ENCODE data around the gene HIF1A. TPM values are rescaled to one million over a fixed set of nuclear protein-coding genes. Genes with fewer than 3 reads are reported as not detected.
A peak's percentile ranks its signal among the peaks of the same experiment; 100 is the strongest.

Gene HIF1A
- total RNA-seq, 1 experiment from 2014 or later: 135 TPM

- Histone ChIP-seq H3K9me3 (ENCODE audit: low read depth, low read length, poor library complexity, severe bottlenecking) (no peaks in the 10 kb centered on the region), H3K36me3 (ENCODE audit: insufficient read depth, low read length, poor library complexity, severe bottlenecking) (peaks cover 85% of the 10 kb centered on the region), H3K27me3 (replicated peaks; ENCODE audit: insufficient read depth, low read depth, low read length, poor library complexity) (no peaks in the 10 kb centered on the region), H3K27ac (ENCODE audit: low read depth, low read length, poor library complexity, severe bottlenecking) (no peak overlapping the region), H3K4me3 (ENCODE audit: low read depth, low read length, poor library complexity, severe bottlenecking) (no peak overlapping the region), H3K4me1 (ENCODE audit: insufficient read depth, low read length, poor library complexity, severe bottlenecking) (no peaks in the 10 kb centered on the region)
- intact Hi-C loops (cut with micrococcal nuclease; ENCODE audit: unreplicated experiment): loop anchor here (2.0 kb wide), 1 partner anchor 256 kb away; no protein-coding TSS in a partner anchor
- no TSS peak for BruUV-seq (replicated peaks)
- CTCF ChIA-PET: no interaction called here
- POLR2A ChIA-PET (ENCODE audit: low non-redundant PET): interaction anchor here (0.7 kb wide), 1 partner anchor 116 kb away, joined by 4 read pairs; no protein-coding TSS in a partner anchor
- DNase-seq (ENCODE audit: low spot score): no peak
- TF ChIP-seq CTCF (conservative IDR thresholded peaks at IDR 0.05; ENCODE audit: low read depth, low read length) (peak; percentile 58; the same call in 1 of the 2 replicates), EZH2 (IDR thresholded peaks at IDR 0.05; ENCODE audit: borderline replicate concordance, low read depth, low read length, poor library complexity, severe bottlenecking) (no peak)
Observed at GRCh38 chr14:61730756-61731373, 35.6 kb downstream of the HIF1A start.

- Histone ChIP-seq H3K9me3 (ENCODE audit: low read depth, low read length, poor library complexity, severe bottlenecking) (no peaks in the 10 kb centered on the region), H3K27ac (ENCODE audit: low read depth, low read length, poor library complexity, severe bottlenecking) (no peak overlapping the region), H3K4me1 (ENCODE audit: insufficient read depth, low read length, poor library complexity, severe bottlenecking) (no peaks in the 10 kb centered on the region), H3K36me3 (ENCODE audit: insufficient read depth, low read length, poor library complexity, severe bottlenecking) (peaks cover 89% of the 10 kb centered on the region), H3K4me3 (ENCODE audit: low read depth, low read length, poor library complexity, severe bottlenecking) (no peak overlapping the region), H3K27me3 (replicated peaks; ENCODE audit: insufficient read depth, low read depth, low read length, poor library complexity) (no peaks in the 10 kb centered on the region)
- no peak for DNase-seq (ENCODE audit: low spot score)
- intact Hi-C loops (cut with micrococcal nuclease; ENCODE audit: unreplicated experiment): no loop called here
- TF ChIP-seq EZH2 (IDR thresholded peaks at IDR 0.05; ENCODE audit: borderline replicate concordance, low read depth, low read length, poor library complexity, severe bottlenecking) (no peak), CTCF (conservative IDR thresholded peaks at IDR 0.05; ENCODE audit: low read depth, low read length) (no peak)
- no TSS peak for BruUV-seq (replicated peaks)
- ChIA-PET POLR2A (ENCODE audit: low non-redundant PET) (no interaction called here), CTCF (no interaction called here)
Observed at GRCh38 chr14:61733972-61734371, 38.7 kb downstream of the HIF1A start.

- ChIA-PET CTCF (no interaction called here), POLR2A (ENCODE audit: low non-redundant PET) (no interaction called here)
- intact Hi-C loops (cut with micrococcal nuclease; ENCODE audit: unreplicated experiment): no loop called here
- Histone ChIP-seq H3K36me3 (ENCODE audit: insufficient read depth, low read length, poor library complexity, severe bottlenecking) (peaks cover 95% of the 10 kb centered on the region), H3K9me3 (ENCODE audit: low read depth, low read length, poor library complexity, severe bottlenecking) (no peaks in the 10 kb centered on the region), H3K4me1 (ENCODE audit: insufficient read depth, low read length, poor library complexity, severe bottlenecking) (no peaks in the 10 kb centered on the region), H3K27ac (ENCODE audit: low read depth, low read length, poor library complexity, severe bottlenecking) (peak overlapping the region; percentile 31), H3K4me3 (ENCODE audit: low read depth, low read length, poor library complexity, severe bottlenecking) (no peak overlapping the region), H3K27me3 (replicated peaks; ENCODE audit: insufficient read depth, low read depth, low read length, poor library complexity) (no peaks in the 10 kb centered on the region)
- BruUV-seq (replicated peaks): no TSS peak
- DNase-seq (ENCODE audit: low spot score): no peak
- TF ChIP-seq CTCF (conservative IDR thresholded peaks at IDR 0.05; ENCODE audit: low read depth, low read length) (no peak), EZH2 (IDR thresholded peaks at IDR 0.05; ENCODE audit: borderline replicate concordance, low read depth, low read length, poor library complexity, severe bottlenecking) (no peak)
Observed at GRCh38 chr14:61736751-61737150, 41.4 kb downstream of the HIF1A start.

All from A673 (cell line).